CD4-positive, alpha-beta T cell treated with Interleukin-1 beta for 1 hour (primary cell): Measurements from ENCODE around the gene UGT1A10.

Experiments
- DNase-seq, 2 donors: peaks; one replicate each; pipeline ENCODE4 v3.0.0-alpha.2; 2020 to 2022

UGT1A10 gene

GRCh38 chr2:233656443-233656842, 20.2 kb downstream of the UGT1A10 start:
- no peak for DNase-seq

GRCh38 chr2:233658610-233659009, 22.4 kb downstream of the UGT1A10 start:
- DNase-seq = no peak

GRCh38 chr2:233663911-233664310, 27.7 kb downstream of the UGT1A10 start:
- DNase-seq = no peak

GRCh38 chr2:233668605-233669260, 32.5 kb downstream of the UGT1A10 start:
- no peak for DNase-seq

- no peak for DNase-seq
These were observed 35.3 kb downstream of the UGT1A10 start, which contains the start of gene UGT1A9 for GRCh38 chr2:233671290-233672161. TSS of gene UGT1A9 (plus strand) at chr2:233671898. CDS start at chr2:233671935, 37 bp downstream.

GRCh38 chr2:233672886-233673285, 36.6 kb downstream of the UGT1A10 start:
- DNase-seq = no peak

- no peak for DNase-seq
These were observed 37.6 kb downstream of the UGT1A10 start for GRCh38 chr2:233673896-233674295.

GRCh38 chr2:233674314-233674713, 38.1 kb downstream of the UGT1A10 start:
- DNase-seq = no peak

GRCh38 chr2:233674995-233675394, 38.7 kb downstream of the UGT1A10 start:
- DNase-seq = no peak

- DNase-seq = no peak
These were observed 39.8 kb downstream of the UGT1A10 start for GRCh38 chr2:233676046-233676445.

- no peak for DNase-seq
These were observed 42.9 kb downstream of the UGT1A10 start for GRCh38 chr2:233679196-233679595.

GRCh38 chr2:233680361-233681045, 44.3 kb downstream of the UGT1A10 start:
- DNase-seq = no peak

- DNase-seq = no peak
These were observed 45.4 kb downstream of the UGT1A10 start, which contains the start of gene UGT1A7 for GRCh38 chr2:233681521-233682099. TSS of gene UGT1A7 (plus strand) at chr2:233681901. CDS start at chr2:233681938, 37 bp downstream.

- DNase-seq = no peak
These were observed 48.4 kb downstream of the UGT1A10 start for GRCh38 chr2:233684640-233685039.

GRCh38 chr2:233686928-233687327, 50.7 kb downstream of the UGT1A10 start:
- DNase-seq = no peak

GRCh38 chr2:233688341-233688740, 52.1 kb downstream of the UGT1A10 start:
- no peak for DNase-seq

GRCh38 chr2:233689031-233689430, 52.8 kb downstream of the UGT1A10 start:
- no peak for DNase-seq

- no peak for DNase-seq
These were observed 53.3 kb downstream of the UGT1A10 start for GRCh38 chr2:233689501-233689900.

- no peak for DNase-seq
These were observed 54.2 kb downstream of the UGT1A10 start for GRCh38 chr2:233690444-233690843.

- DNase-seq = no peak
These were observed 55.5 kb downstream of the UGT1A10 start for GRCh38 chr2:233691443-233692433.

- DNase-seq = no peak
These were observed 56.4 kb downstream of the UGT1A10 start, which contains the start of gene UGT1A6 for GRCh38 chr2:233692648-233693047. TSS of gene UGT1A6 (plus strand) at chr2:233692890. CDS start at chr2:233693005, 115 bp downstream.

GRCh38 chr2:233693963-233694362, 57.7 kb downstream of the UGT1A10 start:
- DNase-seq = no peak
